Calu3 (cell line): Measurements from ENCODE around the gene UGT1A7. TPM values are rescaled to one million over a fixed set of nuclear protein-coding genes. Genes with fewer than 3 reads are reported as not detected.

ENCODE experiments used
- BruUV-seq: library from RNA; stranded (reverse); fragments of 400-500 nt; replicated peaks from 2 replicates; lab custom pipeline; 2021; lab: Mats Ljungman, UMichigan
- CTCF ChIA-PET: fragments of 300-600 bp; sonication (Branson Sonifier 250); formaldehyde crosslinking; loops from one replicate; lab custom pipeline; 2022; ENCODE audit warnings: antibody characterized with exemption; lab: Charles Lee
- DNase-seq: peaks from one replicate; pipeline ENCODE4 v3.0.0; 2022
- H3K27ac Mint-ChIP-seq: one replicate; pipeline ENCODE4 v1.8.0; 2022; ENCODE audit warnings: mixed read lengths; ENCODE audit not compliant: unreplicated experiment
- H3K27me3 Mint-ChIP-seq: one replicate; pipeline ENCODE4 v1.8.0; 2022; ENCODE audit warnings: mixed read lengths; ENCODE audit not compliant: unreplicated experiment
- H3K36me3 Mint-ChIP-seq: one replicate; pipeline ENCODE4 v1.8.0; 2022; ENCODE audit warnings: mild to moderate bottlenecking, moderate library complexity, mixed read lengths; ENCODE audit not compliant: insufficient read depth, unreplicated experiment
- H3K4me1 Mint-ChIP-seq: one replicate; pipeline ENCODE4 v1.8.0; 2022; ENCODE audit warnings: mild to moderate bottlenecking, low read depth, mixed read lengths; ENCODE audit not compliant: unreplicated experiment
- H3K4me3 Mint-ChIP-seq: one replicate; pipeline ENCODE4 v1.8.0; 2022; ENCODE audit warnings: mild to moderate bottlenecking, low read depth, moderate library complexity, mixed read lengths; ENCODE audit not compliant: unreplicated experiment
- H3K9me3 Mint-ChIP-seq: one replicate; pipeline ENCODE4 v1.8.0; 2022; ENCODE audit warnings: low read depth, mixed read lengths; ENCODE audit not compliant: unreplicated experiment
- intact Hi-C: fragments of 100-400 bp; cut with micrococcal nuclease; formaldehyde crosslinking; loops from one replicate; pipeline ENCODE4 v1.10.0; 2022; ENCODE audit not compliant: unreplicated experiment
- total RNA-seq: library from RNA; stranded (reverse); gene quantifications from 2 replicates; pipeline ENCODE4 v1.2.3, GENCODE V29; 2022
- TF ChIP-seq, protein P1 (sequence below): fragments of 200-600 bp; IDR thresholded peaks from one replicate; pipeline ENCODE4 v1.8.0; 2022; ENCODE audit warnings: antibody characterized with exemption; ENCODE audit not compliant: unreplicated experiment

UGT1A7 gene
- total RNA-seq, 1 experiment from 2014 or later, result 7.2 TPM

DNA sequence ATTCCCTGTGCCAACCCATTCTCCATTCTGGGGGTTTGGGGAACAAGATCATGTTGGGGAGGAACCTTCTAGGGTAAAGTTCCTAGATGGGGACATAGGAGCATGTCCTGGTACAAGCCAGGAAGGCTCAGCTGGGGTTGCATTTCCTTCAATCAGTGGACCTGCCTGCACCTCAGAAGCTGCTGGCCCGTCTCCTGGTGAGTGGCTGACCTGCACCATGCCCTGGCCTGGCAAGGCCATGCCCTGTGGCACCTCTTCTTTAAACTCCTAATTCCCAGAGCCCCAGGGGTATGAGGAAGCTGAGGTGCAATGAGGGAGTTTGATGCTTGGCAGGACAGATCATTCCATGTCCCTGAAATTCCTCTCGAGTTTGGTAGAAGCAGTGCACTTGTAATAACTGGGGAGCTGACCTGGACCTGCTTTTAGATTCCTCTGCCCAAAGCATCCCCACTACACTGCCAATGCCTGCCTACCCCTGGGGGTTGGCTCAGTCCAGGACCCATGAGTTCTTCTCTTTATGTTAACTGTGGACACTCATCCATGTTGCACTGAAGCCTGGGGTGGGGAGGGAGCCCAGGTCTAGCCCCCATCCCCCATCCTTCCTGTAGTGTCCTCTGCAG is 121.7 kb downstream of the UGT1A7 start:
- H3K36me3 Mint-ChIP-seq, result no peaks in the 10 kb centered on the region
- intact Hi-C loops, result no loop called here

DNA sequence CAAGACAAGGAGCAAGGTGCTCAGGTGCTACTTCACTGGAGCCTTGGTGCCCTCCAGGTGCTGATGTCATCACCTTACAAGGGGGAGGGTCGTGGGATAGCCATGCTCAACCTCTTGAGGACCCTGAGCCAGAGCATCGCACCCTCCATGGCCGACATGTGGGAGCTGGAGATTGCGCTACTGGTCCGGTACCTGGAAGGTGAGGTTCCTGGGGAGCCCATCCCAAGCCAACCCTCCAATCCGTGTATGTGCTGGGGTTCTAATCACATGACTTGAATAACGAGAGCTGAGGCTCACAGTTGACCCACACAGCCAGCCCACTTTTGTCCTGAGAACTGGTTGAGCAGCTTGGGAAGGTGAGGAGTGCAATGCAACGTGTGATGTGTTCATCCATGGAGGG is 122.3 kb downstream of the UGT1A7 start:
- H3K4me3 Mint-ChIP-seq, result no peak overlapping the region
- H3K27ac Mint-ChIP-seq, result no peak overlapping the region
- H3K27me3 Mint-ChIP-seq, result peaks cover 2% of the 10 kb centered on the region
- no TSS peak for BruUV-seq
- H3K36me3 Mint-ChIP-seq, result no peaks in the 10 kb centered on the region
- CTCF ChIA-PET, result no interaction called here
- TF ChIP-seq, protein P1, sequence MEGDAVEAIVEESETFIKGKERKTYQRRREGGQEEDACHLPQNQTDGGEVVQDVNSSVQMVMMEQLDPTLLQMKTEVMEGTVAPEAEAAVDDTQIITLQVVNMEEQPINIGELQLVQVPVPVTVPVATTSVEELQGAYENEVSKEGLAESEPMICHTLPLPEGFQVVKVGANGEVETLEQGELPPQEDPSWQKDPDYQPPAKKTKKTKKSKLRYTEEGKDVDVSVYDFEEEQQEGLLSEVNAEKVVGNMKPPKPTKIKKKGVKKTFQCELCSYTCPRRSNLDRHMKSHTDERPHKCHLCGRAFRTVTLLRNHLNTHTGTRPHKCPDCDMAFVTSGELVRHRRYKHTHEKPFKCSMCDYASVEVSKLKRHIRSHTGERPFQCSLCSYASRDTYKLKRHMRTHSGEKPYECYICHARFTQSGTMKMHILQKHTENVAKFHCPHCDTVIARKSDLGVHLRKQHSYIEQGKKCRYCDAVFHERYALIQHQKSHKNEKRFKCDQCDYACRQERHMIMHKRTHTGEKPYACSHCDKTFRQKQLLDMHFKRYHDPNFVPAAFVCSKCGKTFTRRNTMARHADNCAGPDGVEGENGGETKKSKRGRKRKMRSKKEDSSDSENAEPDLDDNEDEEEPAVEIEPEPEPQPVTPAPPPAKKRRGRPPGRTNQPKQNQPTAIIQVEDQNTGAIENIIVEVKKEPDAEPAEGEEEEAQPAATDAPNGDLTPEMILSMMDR, result no peak
- intact Hi-C loops, result no loop called here
- H3K9me3 Mint-ChIP-seq, result no peaks in the 10 kb centered on the region
- no peak for DNase-seq
- H3K4me1 Mint-ChIP-seq, result peaks cover 14% of the 10 kb centered on the region

More for the DNA sequence above, 121.7 kb downstream of the UGT1A7 start:
- no peak overlapping the region for H3K27ac Mint-ChIP-seq
- TF ChIP-seq, protein P1, result no peak
- no peak for DNase-seq
- CTCF ChIA-PET, result no interaction called here
- H3K27me3 Mint-ChIP-seq, result no peaks in the 10 kb centered on the region
- no peak overlapping the region for H3K4me3 Mint-ChIP-seq
- no peaks in the 10 kb centered on the region for H3K9me3 Mint-ChIP-seq
- peaks cover 14% of the 10 kb centered on the region for H3K4me1 Mint-ChIP-seq
- no TSS peak for BruUV-seq

DNA sequence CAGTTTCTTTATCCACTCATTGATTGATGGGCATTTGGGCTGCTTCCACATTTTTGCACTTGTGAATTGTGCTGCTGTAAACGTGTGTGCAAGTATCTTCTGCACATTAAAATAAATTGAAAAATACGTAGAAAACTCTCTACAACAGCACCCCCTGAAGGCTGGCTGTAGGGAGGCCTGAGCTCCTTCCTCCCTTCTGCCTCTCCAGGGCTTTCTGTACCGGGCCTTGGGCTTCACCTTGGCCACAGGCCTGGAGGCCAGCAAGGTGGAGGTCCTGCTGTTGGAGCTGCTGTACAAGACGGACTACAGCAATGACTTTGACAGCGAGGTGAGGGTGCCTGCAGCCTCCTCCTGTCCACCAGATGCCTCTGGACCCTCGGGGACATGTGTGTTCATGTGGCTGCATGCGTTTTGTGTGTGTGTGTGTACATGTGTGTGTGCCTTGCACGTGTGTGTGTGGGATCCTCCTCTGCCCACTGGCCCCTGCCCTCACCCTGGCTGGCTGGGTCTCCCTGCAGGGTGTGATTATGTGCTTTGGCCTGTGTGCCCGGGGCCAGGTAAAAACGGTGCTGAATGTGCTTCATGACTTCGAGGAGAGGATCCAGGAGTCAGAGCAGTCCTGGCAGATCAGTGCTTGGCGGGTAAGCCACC is 125.6 kb downstream of the UGT1A7 start:
- intact Hi-C loops, result no loop called here
- Mint-ChIP-seq H3K4me1 (no peaks in the 10 kb centered on the region), H3K36me3 (no peaks in the 10 kb centered on the region), H3K27me3 (peaks cover 24% of the 10 kb centered on the region), H3K4me3 (no peak overlapping the region), H3K27ac (no peak overlapping the region), H3K9me3 (no peaks in the 10 kb centered on the region)
- peak; percentile 13 for DNase-seq
- TF ChIP-seq, protein P1, result no peak
- CTCF ChIA-PET, result no interaction called here
- no TSS peak for BruUV-seq

DNA sequence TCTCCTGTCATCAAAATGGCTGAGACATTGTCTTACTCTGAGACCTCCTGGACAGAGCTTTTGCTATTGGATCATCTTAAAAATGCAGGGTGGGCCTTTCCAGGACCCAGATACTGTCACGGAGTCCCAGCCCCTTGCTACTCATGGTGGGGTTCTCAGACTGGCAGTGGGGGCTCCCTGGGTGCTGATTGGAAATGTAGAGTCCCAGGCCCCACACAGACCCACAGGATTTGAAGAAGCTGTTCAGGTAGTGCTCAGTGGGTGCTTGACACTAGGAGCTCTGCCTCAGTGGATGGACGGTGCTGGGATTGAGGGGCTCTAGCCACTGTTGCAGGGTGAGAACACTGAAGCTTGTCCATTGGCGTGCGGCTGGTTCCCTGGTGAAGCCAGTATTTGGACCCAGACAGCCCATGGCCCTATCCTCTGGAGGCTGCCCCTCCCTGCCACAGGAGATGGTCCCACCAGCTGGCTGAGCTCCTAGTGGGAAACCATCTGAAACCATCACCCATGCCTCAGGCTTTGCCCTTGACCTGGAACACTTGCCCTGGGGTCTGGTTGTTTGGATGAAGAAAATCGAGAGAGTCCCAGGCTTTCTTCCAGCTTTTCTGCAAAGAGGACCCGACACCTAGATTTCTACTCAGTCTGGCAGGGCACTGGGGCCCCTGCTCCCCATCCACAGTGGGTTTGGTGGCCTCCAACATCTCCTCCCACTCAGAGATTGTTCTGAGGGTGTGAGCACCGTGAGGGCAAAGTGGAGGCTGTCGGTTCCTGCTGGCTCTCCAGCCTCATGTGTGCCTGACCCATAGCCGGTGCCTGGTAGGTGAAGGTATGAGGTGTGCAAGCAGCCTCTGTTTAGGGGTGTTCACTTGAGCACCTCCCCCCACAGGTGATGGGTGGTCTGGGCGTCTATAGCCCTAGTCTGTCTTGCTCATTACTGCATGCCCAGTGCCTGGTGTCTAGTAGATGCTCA is 126.5 kb downstream of the UGT1A7 start:
- TF ChIP-seq, protein P1, result no peak
- BruUV-seq, result no TSS peak
- Mint-ChIP-seq H3K27me3 (peaks cover 28% of the 10 kb centered on the region), H3K36me3 (no peaks in the 10 kb centered on the region), H3K4me3 (no peak overlapping the region), H3K9me3 (no peaks in the 10 kb centered on the region), H3K4me1 (no peaks in the 10 kb centered on the region), H3K27ac (no peak overlapping the region)
- intact Hi-C loops, result no loop called here
- CTCF ChIA-PET, result no interaction called here
- DNase-seq, result no peak
